SU-DHL-6 (cell line): ENCODE data around the gene LHX6.

Experiments
- EZH2phosphoT487 ChIP-seq: fragments of 200-600 bp; sonication (generic), shearing (Covaris generic); conservative IDR thresholded peaks from 2 replicates; pipeline ENCODE4 v1.6.1; 2018; ENCODE audit warnings: mild to moderate bottlenecking, antibody characterized with exemption, low read length, moderate library complexity, mixed read lengths
- TF ChIP-seq, protein P1 (sequence below): fragments of 200-600 bp; sonication (generic); IDR thresholded peaks from one replicate; pipeline ENCODE4 v1.5.1; 2017; ENCODE audit warnings: antibody characterized with exemption, mild to moderate bottlenecking, low read length, moderate library complexity; ENCODE audit not compliant: insufficient read depth, poor library complexity, severe bottlenecking

DNA sequence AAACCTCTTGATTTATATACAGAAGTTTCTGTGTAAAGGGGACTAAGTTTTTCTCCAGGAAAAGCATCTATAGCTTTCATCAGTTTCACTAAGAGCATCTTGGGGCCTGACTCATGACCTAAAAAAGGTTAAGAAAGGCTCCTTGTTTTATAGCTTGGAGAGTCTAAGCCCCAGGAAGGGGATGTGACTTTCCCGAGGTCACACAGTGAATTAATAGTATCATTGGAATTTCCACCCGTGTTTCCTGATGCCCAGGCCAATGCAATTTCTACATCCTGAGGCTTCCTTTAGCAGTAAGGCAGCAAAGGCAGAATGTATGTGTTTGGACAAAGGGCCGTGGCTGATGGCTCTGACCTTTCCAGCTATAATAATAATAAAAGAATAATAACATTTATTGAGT, 60.4 kb downstream of the LHX6 start:
- TF ChIP-seq, protein P1, sequence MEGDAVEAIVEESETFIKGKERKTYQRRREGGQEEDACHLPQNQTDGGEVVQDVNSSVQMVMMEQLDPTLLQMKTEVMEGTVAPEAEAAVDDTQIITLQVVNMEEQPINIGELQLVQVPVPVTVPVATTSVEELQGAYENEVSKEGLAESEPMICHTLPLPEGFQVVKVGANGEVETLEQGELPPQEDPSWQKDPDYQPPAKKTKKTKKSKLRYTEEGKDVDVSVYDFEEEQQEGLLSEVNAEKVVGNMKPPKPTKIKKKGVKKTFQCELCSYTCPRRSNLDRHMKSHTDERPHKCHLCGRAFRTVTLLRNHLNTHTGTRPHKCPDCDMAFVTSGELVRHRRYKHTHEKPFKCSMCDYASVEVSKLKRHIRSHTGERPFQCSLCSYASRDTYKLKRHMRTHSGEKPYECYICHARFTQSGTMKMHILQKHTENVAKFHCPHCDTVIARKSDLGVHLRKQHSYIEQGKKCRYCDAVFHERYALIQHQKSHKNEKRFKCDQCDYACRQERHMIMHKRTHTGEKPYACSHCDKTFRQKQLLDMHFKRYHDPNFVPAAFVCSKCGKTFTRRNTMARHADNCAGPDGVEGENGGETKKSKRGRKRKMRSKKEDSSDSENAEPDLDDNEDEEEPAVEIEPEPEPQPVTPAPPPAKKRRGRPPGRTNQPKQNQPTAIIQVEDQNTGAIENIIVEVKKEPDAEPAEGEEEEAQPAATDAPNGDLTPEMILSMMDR, result no peak
- TF ChIP-seq EZH2phosphoT487, result no peak
